Fibroblast of lung (primary cell): ENCODE measurements around the gene NEK11. TPM values are rescaled to one million over a fixed set of nuclear protein-coding genes. Genes with fewer than 3 reads are reported as not detected.

ENCODE experiments used
- DNase-seq, 2 donors: peaks; one replicate each; pipeline versions ENCODE4 v3.0.0 to v3.0.0-alpha.2; 2010; ENCODE audit warnings: low read depth in 2 of 2
- H2AFZ ChIP-seq: 2 replicates; pipeline ENCODE4 v1.5.1; 2012; ENCODE audit warnings: low read length, control low read depth, inconsistent platforms
- H3K27ac ChIP-seq: 2 replicates; pipeline ENCODE4 v1.5.1; 2011; ENCODE audit warnings: low read length, control low read depth; ENCODE audit not compliant: insufficient read depth
- H3K27me3 ChIP-seq: 2 replicates; pipeline ENCODE4 v1.5.1; 2011; ENCODE audit warnings: mild to moderate bottlenecking, low read length; ENCODE audit not compliant: control insufficient read depth, insufficient read depth
- H3K36me3 ChIP-seq: 2 replicates; pipeline ENCODE4 v1.5.1; 2011; ENCODE audit warnings: low read length; ENCODE audit not compliant: control insufficient read depth, insufficient read depth
- H3K4me1 ChIP-seq: 2 replicates; pipeline ENCODE4 v1.5.1; 2011; ENCODE audit warnings: low read length; ENCODE audit not compliant: control insufficient read depth, insufficient read depth; ENCODE audit errors: extremely low read depth
- H3K4me2 ChIP-seq: 2 replicates; pipeline ENCODE4 v1.5.1; 2011; ENCODE audit warnings: low read length, control low read depth; ENCODE audit not compliant: insufficient read depth; ENCODE audit errors: extremely low read depth
- H3K4me3 ChIP-seq, 4 experiments: fragments of 200-600 bp in 1 of 4; sonication (generic) in 1 of 4; replicated peaks in 1 of 4; 2 replicates each; pipeline ENCODE4 v1.5.1; 2011 to 2016; ENCODE audit warnings: low read length in 4 of 4, low read depth in 3 of 4, mild to moderate bottlenecking in 3 of 4, control low read depth in 2 of 4, inconsistent platforms in 1 of 4, mixed read lengths in 1 of 4; ENCODE audit not compliant: insufficient read depth in 1 of 4; ENCODE audit errors: control extremely low read depth in 1 of 4
- H3K79me2 ChIP-seq: 2 replicates; pipeline ENCODE4 v1.5.1; 2012; ENCODE audit warnings: mild to moderate bottlenecking, low read length, inconsistent platforms; ENCODE audit not compliant: control insufficient read depth, insufficient read depth
- H3K9ac ChIP-seq: 2 replicates; pipeline ENCODE4 v1.5.1; 2011; ENCODE audit warnings: mild to moderate bottlenecking, low read length, control low read depth; ENCODE audit not compliant: insufficient read depth
- H3K9me3 ChIP-seq: 2 replicates; pipeline ENCODE4 v1.5.1; 2012; ENCODE audit warnings: low read depth, low read length; ENCODE audit not compliant: control insufficient read depth, insufficient read depth
- H4K20me1 ChIP-seq: 2 replicates; pipeline ENCODE4 v1.5.1; 2011; ENCODE audit warnings: low read length; ENCODE audit not compliant: control insufficient read depth, insufficient read depth; ENCODE audit errors: extremely low read depth
- EZH2 ChIP-seq: IDR thresholded peaks from 2 replicates; pipeline ENCODE4 v1.5.1; 2012; ENCODE audit warnings: low read length, control low read depth, mild to moderate bottlenecking; ENCODE audit errors: missing control alignments
- polyA plus RNA-seq, 2 donors: library from polyadenylated mRNA; depleted of rRNA in 1 of 2; stranded (reverse) in 1 of 2; unstranded in 1 of 2; fragments of >200 nt; gene quantifications; 2 replicates each; pipeline ENCODE4 v1.2.1, GENCODE V29; 2011 to 2012; ENCODE audit warnings: missing spikeins in 1 of 2
- total RNA-seq: library from RNA; depleted of rRNA; stranded (reverse); fragments of >200 nt; gene quantifications from 2 replicates; pipeline ENCODE4 v1.2.1, GENCODE V29; 2014
- TF ChIP-seq, protein P1 (sequence below), 2 donors: IDR thresholded peaks in 1 of 2; conservative IDR thresholded peaks in 1 of 2; 1 replicate in 1 of 2; 2 replicates in 1 of 2; pipeline ENCODE4 v1.5.1; 2011 to 2012; ENCODE audit warnings: low read length in 2 of 2, control low read depth in 1 of 2, inconsistent platforms in 1 of 2, low read depth in 1 of 2, mild to moderate bottlenecking in 1 of 2

The NEK11 gene
- total and polyA plus RNA-seq, 2 donors (not counting 1 experiment from before 2014, with no cell fraction given): 4.3 to 13.0 TPM

DNA sequence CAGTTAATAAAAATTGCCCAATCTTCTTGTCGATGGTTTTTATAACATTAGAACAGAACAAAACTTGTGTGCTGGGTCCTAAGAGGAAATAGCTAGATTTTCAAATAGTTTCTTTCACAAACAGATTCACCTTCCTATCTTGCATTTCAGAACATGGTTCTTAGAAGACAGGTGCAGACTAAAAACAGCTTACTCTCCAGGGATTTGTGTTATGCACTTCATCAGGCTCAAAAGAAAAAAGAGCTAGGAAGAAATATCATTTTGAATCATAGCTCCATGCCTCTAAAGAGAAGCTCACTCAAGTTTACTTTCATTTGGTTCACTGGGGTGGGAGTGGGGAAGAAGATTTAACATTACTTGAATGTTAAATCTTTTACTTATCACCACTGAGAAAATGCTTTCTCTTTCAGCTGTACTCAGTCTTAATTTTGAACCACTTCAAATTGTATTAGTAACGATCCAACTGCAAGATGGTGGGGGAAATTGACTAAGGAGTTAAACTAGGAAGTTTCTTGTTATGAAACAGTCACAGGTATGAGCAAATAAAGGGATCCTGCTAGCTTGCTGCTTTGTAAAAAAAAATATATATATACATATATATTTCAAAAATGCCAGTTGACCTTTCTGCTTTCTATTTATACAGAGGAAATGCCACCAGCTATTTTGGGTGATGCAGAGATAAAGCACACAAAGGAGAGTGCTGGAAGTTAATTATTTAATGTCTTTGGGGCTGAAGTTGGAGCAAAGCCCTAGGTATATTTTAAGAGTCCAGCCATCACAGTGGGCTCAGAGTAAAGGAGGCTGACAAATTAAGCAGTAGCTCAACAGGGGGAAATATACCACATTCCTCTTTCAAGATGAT is 326.6 kb downstream of the NEK11 start:
- Histone ChIP-seq H2AFZ (no peak overlapping the region), H3K36me3 (no peaks in the 10 kb centered on the region), H3K4me2 (no peak overlapping the region), H4K20me1 (no peaks in the 10 kb centered on the region), H3K9ac (no peak overlapping the region), H3K9me3 (no peaks in the 10 kb centered on the region), H3K27me3 (no peaks in the 10 kb centered on the region), H3K4me3 (no peak overlapping the region), H3K27ac (no peak overlapping the region), H3K79me2 (no peaks in the 10 kb centered on the region), H3K4me1 (no peaks in the 10 kb centered on the region)
- DNase-seq: no peak
- TF ChIP-seq, protein P1, sequence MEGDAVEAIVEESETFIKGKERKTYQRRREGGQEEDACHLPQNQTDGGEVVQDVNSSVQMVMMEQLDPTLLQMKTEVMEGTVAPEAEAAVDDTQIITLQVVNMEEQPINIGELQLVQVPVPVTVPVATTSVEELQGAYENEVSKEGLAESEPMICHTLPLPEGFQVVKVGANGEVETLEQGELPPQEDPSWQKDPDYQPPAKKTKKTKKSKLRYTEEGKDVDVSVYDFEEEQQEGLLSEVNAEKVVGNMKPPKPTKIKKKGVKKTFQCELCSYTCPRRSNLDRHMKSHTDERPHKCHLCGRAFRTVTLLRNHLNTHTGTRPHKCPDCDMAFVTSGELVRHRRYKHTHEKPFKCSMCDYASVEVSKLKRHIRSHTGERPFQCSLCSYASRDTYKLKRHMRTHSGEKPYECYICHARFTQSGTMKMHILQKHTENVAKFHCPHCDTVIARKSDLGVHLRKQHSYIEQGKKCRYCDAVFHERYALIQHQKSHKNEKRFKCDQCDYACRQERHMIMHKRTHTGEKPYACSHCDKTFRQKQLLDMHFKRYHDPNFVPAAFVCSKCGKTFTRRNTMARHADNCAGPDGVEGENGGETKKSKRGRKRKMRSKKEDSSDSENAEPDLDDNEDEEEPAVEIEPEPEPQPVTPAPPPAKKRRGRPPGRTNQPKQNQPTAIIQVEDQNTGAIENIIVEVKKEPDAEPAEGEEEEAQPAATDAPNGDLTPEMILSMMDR (conservative IDR thresholded peaks at IDR 0.05 in 1 of 2, IDR thresholded peaks at IDR 0.05 in 1 of 2; ENCODE audit: low read depth in 1 of 2, low read length in 2 of 2): no peak
- no peak for TF ChIP-seq EZH2

DNA sequence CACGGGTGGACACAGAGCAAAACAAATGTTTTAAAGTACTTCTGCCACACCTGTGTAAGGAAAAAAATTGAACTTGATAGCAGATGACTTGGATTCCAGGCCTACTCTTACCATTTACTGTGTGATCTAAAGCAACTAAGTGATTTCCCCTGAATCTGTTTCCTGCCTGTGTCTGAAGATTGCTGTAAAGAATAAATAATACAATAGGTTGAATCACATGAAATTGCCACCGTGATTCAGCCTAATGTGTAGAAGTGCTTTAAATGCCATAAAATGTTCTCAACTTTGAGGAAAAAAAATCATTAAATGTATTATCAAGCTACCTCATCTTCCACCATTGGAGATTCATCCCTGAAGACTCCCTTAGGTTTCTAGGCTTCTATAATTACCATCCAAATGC is 327.3 kb downstream of the NEK11 start:
- H3K27ac ChIP-seq: no peak overlapping the region
- H3K4me2 ChIP-seq: no peak overlapping the region
- no peaks in the 10 kb centered on the region for H4K20me1 ChIP-seq
- no peak for DNase-seq
- H3K9ac ChIP-seq: no peak overlapping the region
- no peak overlapping the region for H3K4me3 ChIP-seq
- TF ChIP-seq, protein P1 (conservative IDR thresholded peaks at IDR 0.05 in 1 of 2, IDR thresholded peaks at IDR 0.05 in 1 of 2; ENCODE audit: low read depth in 1 of 2, low read length in 2 of 2): no peak
- TF ChIP-seq EZH2: no peak
- H3K27me3 ChIP-seq: no peaks in the 10 kb centered on the region
- H2AFZ ChIP-seq: no peak overlapping the region
- no peaks in the 10 kb centered on the region for H3K9me3 ChIP-seq
- no peaks in the 10 kb centered on the region for H3K79me2 ChIP-seq
- H3K4me1 ChIP-seq: no peaks in the 10 kb centered on the region
- no peaks in the 10 kb centered on the region for H3K36me3 ChIP-seq

DNA sequence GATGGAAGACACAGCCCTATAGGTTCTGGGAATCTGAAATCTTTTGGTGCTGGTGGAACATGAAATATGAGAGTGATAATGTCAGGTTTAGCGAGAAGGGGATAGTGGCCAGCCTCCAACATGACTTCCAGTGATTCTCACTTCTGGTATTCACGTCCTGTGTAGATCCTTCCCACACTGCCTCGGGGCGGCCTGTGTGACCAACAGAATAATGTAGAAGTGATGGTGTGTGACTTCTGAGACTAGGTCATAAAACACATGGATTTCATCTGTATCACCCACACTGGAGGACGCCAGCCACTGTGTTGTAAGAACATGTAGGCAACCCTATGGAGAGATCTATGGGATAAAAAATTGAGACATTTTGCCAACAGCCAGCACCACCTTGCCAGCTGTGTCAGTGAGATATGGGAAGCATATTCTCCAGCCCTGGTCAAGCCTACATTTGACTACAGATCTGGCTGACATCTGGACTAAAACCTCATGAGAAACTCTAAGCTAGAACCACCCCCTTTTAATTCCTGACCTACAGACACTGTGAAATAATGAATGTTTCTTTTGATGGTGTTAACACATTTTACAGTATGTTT is 329.4 kb downstream of the NEK11 start:
- Histone ChIP-seq H3K4me1 (no peaks in the 10 kb centered on the region), H3K4me3 (no peak overlapping the region), H3K4me2 (no peak overlapping the region), H3K27me3 (no peaks in the 10 kb centered on the region), H3K9ac (no peak overlapping the region), H3K79me2 (no peaks in the 10 kb centered on the region), H3K36me3 (no peaks in the 10 kb centered on the region), H2AFZ (no peak overlapping the region), H3K9me3 (no peaks in the 10 kb centered on the region), H4K20me1 (no peaks in the 10 kb centered on the region), H3K27ac (no peak overlapping the region)
- DNase-seq: no peak
- TF ChIP-seq EZH2: no peak
- TF ChIP-seq, protein P1 (conservative IDR thresholded peaks at IDR 0.05 in 1 of 2, IDR thresholded peaks at IDR 0.05 in 1 of 2; ENCODE audit: low read depth in 1 of 2, low read length in 2 of 2): no peak
